HFF-Myc (cell line): ENCODE measurements around the gene RPS6KL1.

ENCODE experiments used
- DNase-seq: peaks from one replicate; pipeline ENCODE4 v3.0.0-alpha.2; 2011; ENCODE audit warnings: low read depth; ENCODE audit errors: extremely low read depth
- H3K4me3 ChIP-seq: replicated peaks from 2 replicates; pipeline ENCODE4 v1.5.1; 2011; ENCODE audit warnings: low read depth, mild to moderate bottlenecking, control low read depth, low read length
- TF ChIP-seq, protein P1 (sequence below): IDR thresholded peaks from 2 replicates; pipeline ENCODE4 v1.5.1; 2012; ENCODE audit warnings: mild to moderate bottlenecking, low read depth, low read length, control low read depth; ENCODE audit errors: missing control alignments

The RPS6KL1 gene, protein sequence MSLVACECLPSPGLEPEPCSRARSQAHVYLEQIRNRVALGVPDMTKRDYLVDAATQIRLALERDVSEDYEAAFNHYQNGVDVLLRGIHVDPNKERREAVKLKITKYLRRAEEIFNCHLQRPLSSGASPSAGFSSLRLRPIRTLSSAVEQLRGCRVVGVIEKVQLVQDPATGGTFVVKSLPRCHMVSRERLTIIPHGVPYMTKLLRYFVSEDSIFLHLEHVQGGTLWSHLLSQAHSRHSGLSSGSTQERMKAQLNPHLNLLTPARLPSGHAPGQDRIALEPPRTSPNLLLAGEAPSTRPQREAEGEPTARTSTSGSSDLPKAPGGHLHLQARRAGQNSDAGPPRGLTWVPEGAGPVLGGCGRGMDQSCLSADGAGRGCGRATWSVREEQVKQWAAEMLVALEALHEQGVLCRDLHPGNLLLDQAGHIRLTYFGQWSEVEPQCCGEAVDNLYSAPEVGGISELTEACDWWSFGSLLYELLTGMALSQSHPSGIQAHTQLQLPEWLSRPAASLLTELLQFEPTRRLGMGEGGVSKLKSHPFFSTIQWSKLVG

DNA sequence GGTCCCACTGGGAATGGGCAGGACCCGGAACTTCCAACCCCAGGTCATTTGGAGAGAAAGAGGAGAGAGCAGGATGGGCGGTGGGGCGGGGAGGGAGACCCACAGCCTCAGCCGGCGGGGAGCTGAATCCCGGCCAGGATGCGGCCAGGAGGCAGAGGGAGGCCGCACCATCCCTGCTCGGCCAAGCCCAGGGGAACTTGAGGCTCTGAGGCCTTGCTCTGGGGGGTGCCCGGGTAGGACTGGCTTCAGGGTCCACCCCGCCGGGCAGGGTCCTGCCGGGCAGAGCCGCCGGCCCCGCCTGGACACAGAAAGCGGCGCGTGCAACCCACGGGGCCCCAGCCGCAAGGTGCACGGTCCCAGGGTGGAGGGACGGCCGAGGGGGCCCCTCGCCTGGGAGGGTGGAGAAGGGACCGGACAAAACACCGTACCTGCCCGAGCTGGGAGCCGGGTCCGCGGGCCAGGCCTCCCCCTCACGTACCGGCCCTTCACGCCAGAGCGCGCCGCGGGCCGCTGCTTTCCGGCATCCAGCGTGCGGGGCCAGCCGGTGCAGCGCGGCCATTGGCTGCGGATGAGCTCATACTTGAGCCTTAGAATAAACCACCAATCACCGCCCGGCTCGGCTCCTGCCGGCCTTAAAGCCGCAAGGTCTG, at the start of gene RPS6KL1:
Gene RPS6KL1 (minus strand): TSS at position 509 of the 650 bp plus-strand sequence. CDS start 1,719 bp downstream, outside the sequence.
- TF ChIP-seq, protein P1, sequence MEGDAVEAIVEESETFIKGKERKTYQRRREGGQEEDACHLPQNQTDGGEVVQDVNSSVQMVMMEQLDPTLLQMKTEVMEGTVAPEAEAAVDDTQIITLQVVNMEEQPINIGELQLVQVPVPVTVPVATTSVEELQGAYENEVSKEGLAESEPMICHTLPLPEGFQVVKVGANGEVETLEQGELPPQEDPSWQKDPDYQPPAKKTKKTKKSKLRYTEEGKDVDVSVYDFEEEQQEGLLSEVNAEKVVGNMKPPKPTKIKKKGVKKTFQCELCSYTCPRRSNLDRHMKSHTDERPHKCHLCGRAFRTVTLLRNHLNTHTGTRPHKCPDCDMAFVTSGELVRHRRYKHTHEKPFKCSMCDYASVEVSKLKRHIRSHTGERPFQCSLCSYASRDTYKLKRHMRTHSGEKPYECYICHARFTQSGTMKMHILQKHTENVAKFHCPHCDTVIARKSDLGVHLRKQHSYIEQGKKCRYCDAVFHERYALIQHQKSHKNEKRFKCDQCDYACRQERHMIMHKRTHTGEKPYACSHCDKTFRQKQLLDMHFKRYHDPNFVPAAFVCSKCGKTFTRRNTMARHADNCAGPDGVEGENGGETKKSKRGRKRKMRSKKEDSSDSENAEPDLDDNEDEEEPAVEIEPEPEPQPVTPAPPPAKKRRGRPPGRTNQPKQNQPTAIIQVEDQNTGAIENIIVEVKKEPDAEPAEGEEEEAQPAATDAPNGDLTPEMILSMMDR: no peak

DNA sequence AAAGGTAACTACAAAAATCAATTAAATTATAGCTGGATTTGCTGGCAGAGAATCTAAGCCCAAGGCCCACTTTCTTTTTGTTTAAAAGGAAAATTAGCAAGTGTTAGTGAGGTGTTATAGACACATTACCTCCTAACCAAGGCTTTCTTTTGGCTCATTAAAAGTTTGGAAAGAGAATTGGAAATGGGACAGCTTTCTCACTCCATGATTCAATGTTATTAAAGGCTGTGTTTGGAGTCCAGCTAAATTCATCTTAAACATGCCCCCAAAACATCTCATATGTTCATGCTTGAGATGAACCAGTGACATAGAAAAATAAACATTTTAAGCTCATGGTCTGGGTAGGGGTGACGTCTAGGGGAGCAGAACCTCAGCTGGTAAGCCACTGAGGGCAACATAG, 45.8 kb upstream of the RPS6KL1 start:
- TF ChIP-seq, protein P1: no peak
- DNase-seq: no peak
- no peak overlapping the region for H3K4me3 ChIP-seq

More for the DNA sequence above, at the start of gene RPS6KL1:
- H3K4me3 ChIP-seq: peak within 1 kb of the TSS; percentile 68
- DNase-seq: no peak

DNA sequence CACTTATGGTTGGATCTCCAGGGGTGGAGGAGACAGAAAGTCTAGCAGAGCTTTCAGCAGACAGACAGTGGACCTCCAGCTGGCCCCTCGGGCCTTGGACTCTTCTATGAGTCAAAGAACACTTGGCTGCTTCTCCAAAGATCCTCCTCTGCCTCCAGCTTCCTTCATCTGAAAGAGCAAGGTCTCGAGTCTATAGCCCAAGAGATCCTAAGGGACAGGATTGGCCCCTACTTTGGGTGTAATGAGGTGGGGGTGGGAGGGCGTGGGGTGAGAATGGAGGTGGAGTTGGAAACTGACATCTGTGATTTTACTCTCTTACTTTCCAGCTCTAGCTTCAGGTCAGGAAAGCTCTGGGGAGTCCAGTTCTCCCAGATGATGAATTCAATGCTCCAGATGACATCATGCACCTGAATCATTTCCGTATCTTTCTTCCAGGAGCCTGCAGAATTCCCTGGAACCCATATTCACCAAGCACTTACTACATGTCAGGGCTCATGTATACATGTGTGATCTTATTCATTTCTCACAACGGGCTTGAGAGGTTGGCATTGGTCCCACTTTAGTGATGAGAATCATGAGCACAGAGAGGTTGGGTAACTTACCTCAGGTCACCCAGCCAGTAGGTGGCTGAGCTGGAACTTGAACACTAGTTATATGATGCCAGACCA, 42.6 kb upstream of the RPS6KL1 start:
- no peak overlapping the region for H3K4me3 ChIP-seq
- DNase-seq: no peak
- TF ChIP-seq, protein P1: no peak

DNA sequence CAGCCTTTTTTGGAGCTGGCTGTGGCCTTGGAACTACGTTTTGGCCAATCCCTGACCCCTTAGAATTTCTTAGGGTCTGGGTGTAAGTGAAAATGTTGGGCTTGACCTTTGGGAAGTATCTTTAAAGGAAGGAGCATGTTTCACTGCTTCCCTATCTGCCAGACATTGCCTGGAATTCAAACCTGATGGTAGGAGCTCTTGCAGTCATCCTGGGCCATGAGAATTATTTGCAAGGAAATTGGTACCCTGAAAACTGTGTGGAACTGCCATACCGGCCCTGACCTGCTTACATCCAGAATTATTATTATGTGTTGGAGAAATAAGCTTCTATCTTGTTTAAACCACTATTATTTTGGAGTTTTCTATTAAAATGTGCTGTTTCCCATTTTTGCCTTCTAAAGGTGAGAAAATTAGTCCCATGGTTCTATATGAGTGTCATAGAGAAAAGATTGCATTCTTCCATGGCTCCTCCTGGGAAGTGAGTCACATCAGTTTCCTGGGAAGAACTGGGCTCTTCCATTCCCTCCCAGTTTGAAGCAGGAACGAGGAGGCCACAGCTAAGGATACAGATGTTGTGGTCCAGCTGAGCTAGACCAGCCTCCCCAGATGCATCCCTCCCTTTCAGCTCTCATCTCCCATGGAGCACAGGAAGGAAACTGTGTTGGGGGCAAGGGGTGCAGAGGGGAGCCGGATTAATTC, 41.9 kb upstream of the RPS6KL1 start:
- TF ChIP-seq, protein P1: no peak
- DNase-seq: no peak
- no peak overlapping the region for H3K4me3 ChIP-seq

DNA sequence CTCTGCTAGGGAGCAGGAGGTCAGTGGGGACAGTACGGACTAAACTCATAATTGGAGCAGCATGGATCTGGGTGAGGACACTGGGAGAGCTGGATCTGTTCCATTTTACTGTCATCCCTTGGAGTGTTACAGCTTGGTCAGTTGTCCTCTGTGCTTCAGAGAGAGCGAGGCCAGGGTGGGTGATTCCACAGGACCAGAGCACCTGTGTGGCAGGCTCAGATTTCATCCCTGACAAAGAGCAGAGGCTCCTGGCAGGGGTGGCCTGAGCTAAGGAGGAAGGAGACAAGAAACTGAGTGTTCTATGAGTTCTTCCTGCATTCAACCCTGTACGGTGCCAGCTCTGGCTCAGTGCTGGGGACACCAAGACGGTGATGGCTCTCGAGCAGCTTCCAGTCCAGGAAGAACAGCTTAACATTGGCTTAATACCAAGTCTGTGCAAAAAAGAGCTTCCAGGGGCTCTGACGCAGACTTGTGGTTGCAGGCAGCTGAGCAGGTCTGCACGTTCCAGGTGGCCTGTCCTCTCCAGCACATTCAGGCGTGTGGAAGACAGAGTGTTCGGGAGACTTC, 40.7 kb upstream of the RPS6KL1 start:
- no peak for DNase-seq
- TF ChIP-seq, protein P1: no peak
- no peak overlapping the region for H3K4me3 ChIP-seq

DNA sequence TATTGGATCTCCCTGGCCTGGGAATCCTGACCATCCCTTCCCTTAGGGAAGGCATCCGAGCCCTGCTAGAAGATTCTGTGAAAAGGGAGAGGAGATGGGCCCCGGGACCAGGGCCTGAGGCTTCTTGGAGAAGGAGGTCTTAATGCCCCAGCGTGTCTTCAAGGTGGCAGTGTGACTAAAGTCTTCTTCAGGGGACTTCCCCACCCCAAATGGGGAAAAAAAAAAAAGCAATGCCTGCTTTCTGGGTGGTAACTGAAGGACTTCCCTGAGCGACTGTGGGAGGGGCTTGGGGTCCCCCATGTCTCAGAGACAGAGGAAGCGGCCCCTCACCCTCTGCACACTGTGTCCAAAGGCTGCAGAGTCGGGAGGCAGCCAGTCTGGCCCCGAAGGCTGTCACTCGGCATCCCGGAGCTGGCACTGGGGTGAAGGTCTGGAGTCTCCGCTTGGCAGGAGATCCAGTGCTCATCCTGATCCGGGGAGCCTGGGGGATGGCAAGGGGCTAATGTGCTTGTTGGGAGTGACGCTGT, 40.2 kb upstream of the RPS6KL1 start:
- TF ChIP-seq, protein P1: no peak
- no peak for DNase-seq
- H3K4me3 ChIP-seq: no peak overlapping the region
